Mesothelial cell of epicardium (in vitro differentiated cells): ENCODE results near the gene CDCA3. TPM values are rescaled to one million over a fixed set of nuclear protein-coding genes. Genes with fewer than 3 reads are reported as not detected.

Source experiments
- DNase-seq, 2 experiments: peaks; one replicate each; pipeline ENCODE4 v3.0.0; 2021; ENCODE audit warnings: low spot score in 2 of 2; ENCODE audit not compliant: unreplicated experiment in 2 of 2
- H3K27ac Mint-ChIP-seq: 2 replicates; pipeline ENCODE4 v1.8.0; 2021; ENCODE audit warnings: mixed read lengths
- H3K27me3 Mint-ChIP-seq: 2 replicates; pipeline ENCODE4 v1.8.0; 2021; ENCODE audit warnings: low read depth, mixed read lengths
- H3K36me3 Mint-ChIP-seq: 2 replicates; pipeline ENCODE4 v1.8.0; 2021; ENCODE audit warnings: mixed read lengths
- H3K4me1 Mint-ChIP-seq: 2 replicates; pipeline ENCODE4 v1.8.0; 2021; ENCODE audit warnings: mixed read lengths
- H3K4me3 Mint-ChIP-seq: 2 replicates; pipeline ENCODE4 v1.8.0; 2021; ENCODE audit warnings: mild to moderate bottlenecking, moderate library complexity, mixed read lengths
- H3K9me3 Mint-ChIP-seq: 2 replicates; pipeline ENCODE4 v1.8.0; 2021; ENCODE audit warnings: mixed read lengths
- CTCF ChIP-seq: fragments of 200-600 bp; sonication (generic); IDR thresholded peaks from one replicate; pipeline ENCODE4 v1.5.0; 2021; ENCODE audit warnings: antibody characterized with exemption; ENCODE audit not compliant: unreplicated experiment
- total RNA-seq: library from RNA; stranded (reverse); gene quantifications from 3 replicates; pipeline ENCODE4 v1.2.1, GENCODE V29; 2021

The CDCA3 gene
- total RNA-seq, 1 donor from 2014 or later: 14.3 TPM

- peak overlapping the region; percentile 95 for H3K27ac Mint-ChIP-seq
- peak overlapping the region; percentile 93 for H3K4me3 Mint-ChIP-seq
- H3K36me3 Mint-ChIP-seq: peaks cover 5% of the 10 kb centered on the region
- no peaks in the 10 kb centered on the region for H3K9me3 Mint-ChIP-seq
- peak in 1 of 2 experiments; percentile 58 for DNase-seq
- H3K4me1 Mint-ChIP-seq: peaks cover 27% of the 10 kb centered on the region
- peaks cover 9% of the 10 kb centered on the region for H3K27me3 Mint-ChIP-seq
- no peak for TF ChIP-seq CTCF
Measured at GRCh38 chr12:6829536-6830220, 21.4 kb downstream of the CDCA3 start.

- peak overlapping the region; percentile 93 for H3K4me3 Mint-ChIP-seq
- peak in 1 of 2 experiments; percentile 64 for DNase-seq
- no peaks in the 10 kb centered on the region for H3K9me3 Mint-ChIP-seq
- peaks cover 12% of the 10 kb centered on the region for H3K27me3 Mint-ChIP-seq
- H3K36me3 Mint-ChIP-seq: no peaks in the 10 kb centered on the region
- peaks cover 28% of the 10 kb centered on the region for H3K4me1 Mint-ChIP-seq
- H3K27ac Mint-ChIP-seq: peak overlapping the region; percentile 95
- TF ChIP-seq CTCF: peak; percentile 19
Measured at GRCh38 chr12:6828781-6829535, 22.1 kb downstream of the CDCA3 start.

- Mint-ChIP-seq H3K4me1 (peaks cover 32% of the 10 kb centered on the region), H3K27me3 (peaks cover 12% of the 10 kb centered on the region), H3K4me3 (peak within 1 kb of the TSS; percentile 93), H3K36me3 (no peaks in the 10 kb centered on the region), H3K27ac (peak within 1 kb of the TSS; percentile 95), H3K9me3 (no peaks in the 10 kb centered on the region)
- TF ChIP-seq CTCF: no peak
- peak in 1 of 2 experiments; percentile 53 for DNase-seq
Measured at GRCh38 chr12:6827982-6828780, 22.9 kb downstream of the CDCA3 start, which contains the start of gene P3H3. Gene P3H3, plus strand, starts transcription at chr12:6828407. Its CDS starts 34 bp downstream, at chr12:6828441.

- Mint-ChIP-seq H3K36me3 (no peaks in the 10 kb centered on the region), H3K27ac (peak overlapping the region; percentile 55), H3K4me1 (peaks cover 38% of the 10 kb centered on the region), H3K27me3 (peaks cover 14% of the 10 kb centered on the region), H3K9me3 (no peaks in the 10 kb centered on the region), H3K4me3 (peak overlapping the region; percentile 68)
- TF ChIP-seq CTCF: no peak
- peak in 1 of 2 experiments; percentile 79 for DNase-seq
Measured at GRCh38 chr12:6827437-6827911, 23.6 kb downstream of the CDCA3 start.

- Mint-ChIP-seq H3K9me3 (no peaks in the 10 kb centered on the region), H3K36me3 (no peaks in the 10 kb centered on the region), H3K27me3 (peaks cover 14% of the 10 kb centered on the region), H3K4me3 (peak overlapping the region; percentile 68), H3K27ac (peak overlapping the region; percentile 55), H3K4me1 (peaks cover 44% of the 10 kb centered on the region)
- no peak for DNase-seq
- TF ChIP-seq CTCF: no peak
Measured at GRCh38 chr12:6826734-6827436, 24.2 kb downstream of the CDCA3 start.
